Glutamatergic neuron (in vitro differentiated cells): ENCODE data around the gene WDR7. TPM values are rescaled to one million over a fixed set of nuclear protein-coding genes. Genes with fewer than 3 reads are reported as not detected.

Experiments
- DNase-seq: peaks from one replicate; pipeline ENCODE4 v3.0.0; 2022
- H3K27ac Mint-ChIP-seq: one replicate; pipeline ENCODE4 v1.8.0; 2020; ENCODE audit warnings: mild to moderate bottlenecking, mixed read lengths, inconsistent platforms; ENCODE audit not compliant: unreplicated experiment
- H3K27me3 Mint-ChIP-seq: one replicate; pipeline ENCODE4 v1.8.0; 2020; ENCODE audit warnings: mild to moderate bottlenecking, moderate library complexity, mixed read lengths, inconsistent platforms; ENCODE audit not compliant: unreplicated experiment
- H3K36me3 Mint-ChIP-seq: one replicate; pipeline ENCODE4 v1.8.0; 2020; ENCODE audit warnings: mild to moderate bottlenecking, mixed read lengths, inconsistent platforms; ENCODE audit not compliant: unreplicated experiment
- H3K4me1 Mint-ChIP-seq: one replicate; pipeline ENCODE4 v1.8.0; 2020; ENCODE audit warnings: mild to moderate bottlenecking, low read depth, mixed read lengths, inconsistent platforms; ENCODE audit not compliant: unreplicated experiment
- H3K4me3 Mint-ChIP-seq: one replicate; pipeline ENCODE4 v1.8.0; 2020; ENCODE audit warnings: mild to moderate bottlenecking, mixed read lengths, inconsistent platforms; ENCODE audit not compliant: unreplicated experiment
- H3K9me3 Mint-ChIP-seq: one replicate; pipeline ENCODE4 v1.8.0; 2020; ENCODE audit warnings: mild to moderate bottlenecking, moderate library complexity, mixed read lengths, inconsistent platforms; ENCODE audit not compliant: unreplicated experiment
- CTCF ChIP-seq: fragments of 200-600 bp; sonication (generic); IDR thresholded peaks from one replicate; pipeline ENCODE4 v1.5.0; 2021; ENCODE audit not compliant: partially characterized antibody, unreplicated experiment
- total RNA-seq: library from RNA; stranded (reverse); fragmentation: NEBNext Ultra II Directional; extraction: Animal tissue kit (Norgen Biotek cat#: 25700); gene quantifications from one replicate; pipeline ENCODE4 v1.2.1, GENCODE V29; 2021; ENCODE audit not compliant: unreplicated experiment

The WDR7 gene
- total RNA-seq, 1 donor from 2014 or later: 41.8 TPM

GRCh38 chr18:57084331-57085271, 433.4 kb downstream of the WDR7 start:
- Mint-ChIP-seq H3K4me3 (no peak overlapping the region), H3K9me3 (peaks cover 2% of the 10 kb centered on the region), H3K27me3 (peaks cover 2% of the 10 kb centered on the region), H3K4me1 (peaks cover 7% of the 10 kb centered on the region), H3K27ac (no peak overlapping the region), H3K36me3 (peaks cover 14% of the 10 kb centered on the region)
- TF ChIP-seq CTCF: no peak
- no peak for DNase-seq

GRCh38 chr18:57085371-57085770, 434.2 kb downstream of the WDR7 start:
- Mint-ChIP-seq H3K9me3 (peaks cover 2% of the 10 kb centered on the region), H3K36me3 (peaks cover 14% of the 10 kb centered on the region), H3K4me1 (peaks cover 6% of the 10 kb centered on the region), H3K27ac (no peak overlapping the region), H3K4me3 (no peak overlapping the region), H3K27me3 (peaks cover 3% of the 10 kb centered on the region)
- no peak for TF ChIP-seq CTCF
- no peak for DNase-seq

GRCh38 chr18:57086163-57086562, 435.0 kb downstream of the WDR7 start:
- peaks cover 2% of the 10 kb centered on the region for H3K9me3 Mint-ChIP-seq
- H3K36me3 Mint-ChIP-seq: peaks cover 14% of the 10 kb centered on the region
- TF ChIP-seq CTCF: no peak
- H3K4me1 Mint-ChIP-seq: peaks cover 6% of the 10 kb centered on the region
- H3K4me3 Mint-ChIP-seq: no peak overlapping the region
- no peak for DNase-seq
- H3K27ac Mint-ChIP-seq: no peak overlapping the region
- H3K27me3 Mint-ChIP-seq: peaks cover 3% of the 10 kb centered on the region

Other genes starting within 250 kb of the WDR7 start
- 66.7 TPM for gene TXNL1, start 12.8 kb upstream of the WDR7 start, total RNA-seq